Trophoblast cell (in vitro differentiated cells and primary cell): ENCODE data around the gene SORCS3.

Source experiments
- DNase-seq, 2 donors: peaks; one replicate each; pipeline ENCODE4 v3.0.0-alpha.2; 2016
- H2AFZ ChIP-seq: 2 replicates; pipeline ENCODE4 v1.6.1; 2013; ENCODE audit warnings: low read length, moderate library complexity, mild to moderate bottlenecking; ENCODE audit not compliant: insufficient read depth, poor library complexity
- H2AK5ac ChIP-seq: 2 replicates; pipeline ENCODE4 v1.6.1; 2013; ENCODE audit warnings: mild to moderate bottlenecking, low read length
- H2BK120ac ChIP-seq: 2 replicates; pipeline ENCODE4 v1.6.1; 2013; ENCODE audit warnings: low read length, mild to moderate bottlenecking, moderate library complexity; ENCODE audit not compliant: insufficient read depth, poor library complexity
- H2BK12ac ChIP-seq: 2 replicates; pipeline ENCODE4 v1.6.1; 2013; ENCODE audit warnings: mild to moderate bottlenecking, low read length, moderate library complexity
- H2BK5ac ChIP-seq: 2 replicates; pipeline ENCODE4 v1.6.1; 2013; ENCODE audit warnings: low read length, low read depth, moderate library complexity, mild to moderate bottlenecking; ENCODE audit not compliant: poor library complexity
- H3K14ac ChIP-seq: 2 replicates; pipeline ENCODE4 v1.6.1; 2013; ENCODE audit warnings: mild to moderate bottlenecking, low read length
- H3K18ac ChIP-seq: 2 replicates; pipeline ENCODE4 v1.6.1; 2013; ENCODE audit warnings: mild to moderate bottlenecking, low read length
- H3K23ac ChIP-seq: 2 replicates; pipeline ENCODE4 v1.6.1; 2013; ENCODE audit warnings: low read length
- H3K27ac ChIP-seq: 2 replicates; pipeline ENCODE4 v1.5.1; 2013; ENCODE audit warnings: low read depth, mild to moderate bottlenecking, inconsistent platforms, low read length, moderate library complexity
- H3K27me3 ChIP-seq: 2 replicates; pipeline ENCODE4 v1.6.1; 2013; ENCODE audit warnings: inconsistent platforms, mild to moderate bottlenecking, low read length, moderate library complexity; ENCODE audit not compliant: insufficient read depth
- H3K36me3 ChIP-seq, 2 experiments: 1 replicate in 1 of 2; 2 replicates in 1 of 2; pipeline ENCODE4 v1.6.1; 2013; ENCODE audit warnings: low read length in 2 of 2, mild to moderate bottlenecking in 2 of 2, moderate library complexity in 1 of 2; ENCODE audit not compliant: insufficient read depth in 2 of 2, control insufficient read depth in 1 of 2
- H3K4ac ChIP-seq: 2 replicates; pipeline ENCODE4 v1.6.1; 2013; ENCODE audit warnings: low read depth, mild to moderate bottlenecking, low read length, moderate library complexity
- H3K4me1 ChIP-seq, 2 experiments: 1 replicate in 1 of 2; 2 replicates in 1 of 2; pipeline ENCODE4 v1.6.1; 2013; ENCODE audit warnings: low read length in 2 of 2, mild to moderate bottlenecking in 2 of 2, moderate library complexity in 1 of 2; ENCODE audit not compliant: insufficient read depth in 2 of 2, control insufficient read depth in 1 of 2
- H3K4me2 ChIP-seq: 2 replicates; pipeline ENCODE4 v1.6.1; 2013; ENCODE audit warnings: inconsistent platforms, mild to moderate bottlenecking, low read length, moderate library complexity
- H3K4me3 ChIP-seq: 2 replicates; pipeline ENCODE4 v1.5.1; 2013; ENCODE audit warnings: mild to moderate bottlenecking, low read depth, low read length, inconsistent platforms
- H3K79me1 ChIP-seq: one replicate; pipeline ENCODE4 v1.6.1; 2013; ENCODE audit warnings: low read length
- H3K79me2 ChIP-seq: 2 replicates; pipeline ENCODE4 v1.6.1; 2013; ENCODE audit warnings: low read length, mild to moderate bottlenecking; ENCODE audit not compliant: control insufficient read depth, insufficient read depth, poor library complexity
- H3K9ac ChIP-seq: 2 replicates; pipeline ENCODE4 v1.6.1; 2013; ENCODE audit warnings: mild to moderate bottlenecking, low read length
- H3K9me3 ChIP-seq: 2 replicates; pipeline ENCODE4 v1.6.1; 2013; ENCODE audit warnings: low read depth, mild to moderate bottlenecking, control low read depth, inconsistent platforms, low read length; ENCODE audit not compliant: insufficient read depth
- H4K12ac ChIP-seq: 2 replicates; pipeline ENCODE4 v1.6.1; 2013; ENCODE audit warnings: low read depth, mild to moderate bottlenecking, low read length, moderate library complexity
- H4K8ac ChIP-seq: 2 replicates; pipeline ENCODE4 v1.6.1; 2013; ENCODE audit warnings: low read depth, mild to moderate bottlenecking, low read length, moderate library complexity
- H4K91ac ChIP-seq: one replicate; pipeline ENCODE4 v1.6.1; 2013; ENCODE audit warnings: low read depth, mild to moderate bottlenecking, low read length, moderate library complexity
- WGBS: extraction: QIAGEN DNeasy Blood & Tissue Kit; methylation state at CpG from one replicate; pipeline ENCODE4 v1.1.7; 2013; ENCODE audit warnings: missing lambda C conversion rate; ENCODE audit not compliant: insufficient read length, insufficient coverage; ENCODE audit errors: extremely low coverage; 5-methylcytosine and 5-hydroxymethylcytosine counted together

The SORCS3 gene

GRCh38 chr10:105112862-105113261 is 471.8 kb downstream of the SORCS3 start:
- H3K27me3 ChIP-seq: no peaks in the 10 kb centered on the region
- H2BK5ac ChIP-seq: no peak overlapping the region
- H3K27ac ChIP-seq: no peak overlapping the region
- no peak overlapping the region for H2BK120ac ChIP-seq
- no peak overlapping the region for H3K23ac ChIP-seq
- H3K9ac ChIP-seq: no peak overlapping the region
- H3K9me3 ChIP-seq: no peaks in the 10 kb centered on the region
- H4K12ac ChIP-seq: no peak overlapping the region
- no peak overlapping the region for H4K8ac ChIP-seq
- no peaks in the 10 kb centered on the region for H3K79me1 ChIP-seq
- H3K18ac ChIP-seq: no peak overlapping the region
- H2BK12ac ChIP-seq: no peak overlapping the region
- H3K4me3 ChIP-seq: no peak overlapping the region
- H3K79me2 ChIP-seq: no peaks in the 10 kb centered on the region
- no CpG with 5 or more reads among the region's 6 CpGs for WGBS
- H3K4me2 ChIP-seq: no peak overlapping the region
- no peak overlapping the region for H3K4ac ChIP-seq
- no peak overlapping the region for H3K14ac ChIP-seq
- H2AFZ ChIP-seq: no peak overlapping the region
- H4K91ac ChIP-seq: no peak overlapping the region
- no peaks in the 10 kb centered on the region for H3K4me1 ChIP-seq
- H3K36me3 ChIP-seq: no peaks in the 10 kb centered on the region
- H2AK5ac ChIP-seq: no peak overlapping the region
- DNase-seq: no peak

- DNase-seq: no peak
- Histone ChIP-seq H3K27me3 (no peaks in the 10 kb centered on the region), H2BK5ac (no peak overlapping the region), H3K27ac (no peak overlapping the region), H4K8ac (no peak overlapping the region), H3K4me1 (no peaks in the 10 kb centered on the region), H2AFZ (no peak overlapping the region), H2BK120ac (no peak overlapping the region), H3K36me3 (no peaks in the 10 kb centered on the region), H3K14ac (no peak overlapping the region), H3K9ac (no peak overlapping the region), H3K4ac (no peak overlapping the region), H3K23ac (no peak overlapping the region), H2AK5ac (no peak overlapping the region), H3K4me2 (no peak overlapping the region), H4K91ac (no peak overlapping the region), H3K9me3 (no peaks in the 10 kb centered on the region), H3K79me1 (no peaks in the 10 kb centered on the region), H4K12ac (no peak overlapping the region), H2BK12ac (no peak overlapping the region), H3K4me3 (no peak overlapping the region), H3K18ac (no peak overlapping the region), H3K79me2 (no peaks in the 10 kb centered on the region)
- WGBS: no CpG with 5 or more reads among the region's 3 CpGs
Measured at GRCh38 chr10:105113666-105114065, 472.6 kb downstream of the SORCS3 start.

- H4K12ac ChIP-seq: no peak overlapping the region
- H3K4me1 ChIP-seq: no peaks in the 10 kb centered on the region
- H3K23ac ChIP-seq: peak overlapping the region; percentile 17
- no peak overlapping the region for H3K4ac ChIP-seq
- no peaks in the 10 kb centered on the region for H3K79me1 ChIP-seq
- H3K4me2 ChIP-seq: no peak overlapping the region
- H2AFZ ChIP-seq: no peak overlapping the region
- H3K36me3 ChIP-seq: no peaks in the 10 kb centered on the region
- no peak overlapping the region for H4K8ac ChIP-seq
- no peak overlapping the region for H4K91ac ChIP-seq
- H3K79me2 ChIP-seq: no peaks in the 10 kb centered on the region
- no peaks in the 10 kb centered on the region for H3K9me3 ChIP-seq
- no peak for DNase-seq
- H2BK120ac ChIP-seq: no peak overlapping the region
- H2BK12ac ChIP-seq: no peak overlapping the region
- H3K4me3 ChIP-seq: no peak overlapping the region
- no peak overlapping the region for H2BK5ac ChIP-seq
- no peak overlapping the region for H3K9ac ChIP-seq
- no peak overlapping the region for H2AK5ac ChIP-seq
- no peak overlapping the region for H3K27ac ChIP-seq
- H3K14ac ChIP-seq: no peak overlapping the region
- no CpG with 5 or more reads among the region's 3 CpGs for WGBS
- H3K27me3 ChIP-seq: no peaks in the 10 kb centered on the region
- no peak overlapping the region for H3K18ac ChIP-seq
Measured at GRCh38 chr10:105121743-105122142, 480.7 kb downstream of the SORCS3 start.

- Histone ChIP-seq H2AFZ (no peak overlapping the region), H3K79me1 (no peaks in the 10 kb centered on the region), H3K4me3 (no peak overlapping the region), H3K27me3 (no peaks in the 10 kb centered on the region), H2BK12ac (no peak overlapping the region), H4K91ac (no peak overlapping the region), H4K8ac (no peak overlapping the region), H3K23ac (no peak overlapping the region), H3K14ac (no peak overlapping the region), H3K18ac (no peak overlapping the region), H2BK5ac (no peak overlapping the region), H3K9me3 (no peaks in the 10 kb centered on the region), H3K4ac (no peak overlapping the region), H3K9ac (no peak overlapping the region), H2AK5ac (no peak overlapping the region), H3K4me2 (no peak overlapping the region), H3K27ac (no peak overlapping the region), H3K36me3 (no peaks in the 10 kb centered on the region), H4K12ac (no peak overlapping the region), H2BK120ac (no peak overlapping the region), H3K4me1 (no peaks in the 10 kb centered on the region), H3K79me2 (no peaks in the 10 kb centered on the region)
- DNase-seq: no peak
- no CpG with 5 or more reads among the region's 4 CpGs for WGBS
Measured at GRCh38 chr10:105128111-105128510, 487.0 kb downstream of the SORCS3 start.
